Sigmoid colon (tissue), 4 donors: ENCODE results near the gene CLMN.

ENCODE experiments used
- POLR2A ChIP-seq, 2 donors: fragments of 450-650 bp; IDR thresholded peaks; one replicate each; pipeline ENCODE4 v1.6.1; 2016; ENCODE audit warnings: antibody characterized with exemption in 2 of 2, mild to moderate bottlenecking in 2 of 2, moderate library complexity in 2 of 2
- POLR2AphosphoS5 ChIP-seq, 4 donors: sonication (generic); formaldehyde crosslinking; IDR thresholded peaks; one replicate each; pipeline ENCODE4 v1.6.1; 2017; ENCODE audit warnings: antibody characterized with exemption in 4 of 4

DNA sequence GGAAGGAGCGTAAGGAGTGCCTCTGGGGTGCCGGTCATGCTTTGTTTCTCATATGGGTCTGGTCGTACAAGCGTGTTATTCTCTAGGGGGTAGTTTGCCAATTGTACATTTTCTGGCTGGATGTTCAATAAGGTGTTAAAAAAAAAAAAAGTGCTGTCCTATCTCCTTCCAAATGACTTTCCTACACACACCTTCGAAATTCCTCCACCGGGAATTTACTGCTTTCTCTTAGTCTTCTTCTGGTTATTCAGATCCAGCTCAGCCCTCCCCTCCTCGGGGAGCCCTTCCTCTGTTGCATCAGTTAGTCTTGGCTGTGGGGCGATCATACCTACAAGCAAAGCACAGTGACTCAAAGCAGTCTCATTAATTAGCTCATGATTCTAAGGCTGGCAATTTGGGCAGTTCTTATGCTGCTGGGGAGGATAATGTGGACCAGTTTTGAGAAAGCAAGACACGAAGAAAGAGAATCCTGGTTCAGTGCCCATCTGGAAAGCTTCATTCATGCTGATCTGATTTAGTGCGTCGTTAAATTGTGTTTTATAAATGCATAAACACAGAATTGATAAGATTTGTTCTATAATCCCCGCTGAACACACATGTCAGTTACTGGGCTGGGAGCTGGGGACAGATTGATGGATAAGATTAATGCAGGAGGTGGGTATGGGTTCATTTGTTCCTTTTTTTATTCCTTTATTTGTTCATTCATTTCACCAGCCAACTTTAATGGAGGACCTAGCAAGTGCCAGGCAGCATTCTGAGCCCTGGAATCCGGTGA is 9.2 kb upstream of the CLMN start:
- TF ChIP-seq POLR2AphosphoS5 (IDR thresholded peaks at IDR 0.05) (no peak), POLR2A (IDR thresholded peaks at IDR 0.05) (no peak)
